GM23338 (cell line): Measurements from ENCODE around the gene TEDC2.

Source experiments
- CREB1 ChIP-seq: fragments of 250-450 bp; sonication (Bioruptor Pico); IDR thresholded peaks from 2 replicates; pipeline ENCODE4 v1.5.0; 2020; ENCODE audit warnings: low read depth, mild to moderate bottlenecking, moderate library complexity
- CTCF ChIP-seq, 2 experiments: fragments of 200-600 bp in 1 of 2; sonication (generic) in 1 of 2; conservative IDR thresholded peaks; 2 replicates each; pipeline versions ENCODE4 v1.5.1 to v1.6.1; 2016 to 2017; ENCODE audit warnings: antibody characterized with exemption in 2 of 2, low read depth in 2 of 2, mild to moderate bottlenecking in 2 of 2, moderate library complexity in 1 of 2
- EZH2 ChIP-seq: fragments of 200-600 bp; sonication (generic); IDR thresholded peaks from one replicate; pipeline ENCODE4 v1.8.0; 2017; ENCODE audit warnings: antibody characterized with exemption, mild to moderate bottlenecking, low read depth; ENCODE audit not compliant: unreplicated experiment
- EZH2phosphoT487 ChIP-seq: fragments of 200-600 bp; sonication (generic); IDR thresholded peaks from one replicate; pipeline ENCODE4 v1.8.1; 2018; ENCODE audit warnings: antibody characterized with exemption; ENCODE audit not compliant: unreplicated experiment
- JUNB ChIP-seq: IDR thresholded peaks from one replicate; pipeline ENCODE4 v1.6.1; 2016; ENCODE audit warnings: antibody characterized with exemption; ENCODE audit not compliant: unreplicated experiment
- NANOG ChIP-seq: IDR thresholded peaks from 2 replicates; pipeline ENCODE4 v1.6.1; 2016; ENCODE audit warnings: antibody characterized with exemption, borderline replicate concordance
- POLR2AphosphoS5 ChIP-seq: IDR thresholded peaks from 2 replicates; pipeline ENCODE4 v1.6.1; 2016; ENCODE audit warnings: antibody characterized with exemption, low read depth
- REST ChIP-seq: IDR thresholded peaks from one replicate; pipeline ENCODE4 v1.6.1; 2018; ENCODE audit warnings: antibody characterized with exemption; ENCODE audit not compliant: unreplicated experiment
- ZNF114 ChIP-seq: fragments of 250-450 bp; sonication (Bioruptor Pico); IDR thresholded peaks from 2 replicates; pipeline ENCODE4 v1.5.0; 2020; ENCODE audit warnings: mild to moderate bottlenecking, moderate library complexity
- ZNF462 ChIP-seq: fragments of 250-450 bp; sonication (Bioruptor Pico); IDR thresholded peaks from 2 replicates; pipeline ENCODE4 v1.5.0; 2020; ENCODE audit warnings: mild to moderate bottlenecking, moderate library complexity
- TF ChIP-seq, protein P1 (sequence below): IDR thresholded peaks from 2 replicates; pipeline ENCODE4 v1.6.1; 2016; ENCODE audit warnings: antibody characterized with exemption

DNA sequence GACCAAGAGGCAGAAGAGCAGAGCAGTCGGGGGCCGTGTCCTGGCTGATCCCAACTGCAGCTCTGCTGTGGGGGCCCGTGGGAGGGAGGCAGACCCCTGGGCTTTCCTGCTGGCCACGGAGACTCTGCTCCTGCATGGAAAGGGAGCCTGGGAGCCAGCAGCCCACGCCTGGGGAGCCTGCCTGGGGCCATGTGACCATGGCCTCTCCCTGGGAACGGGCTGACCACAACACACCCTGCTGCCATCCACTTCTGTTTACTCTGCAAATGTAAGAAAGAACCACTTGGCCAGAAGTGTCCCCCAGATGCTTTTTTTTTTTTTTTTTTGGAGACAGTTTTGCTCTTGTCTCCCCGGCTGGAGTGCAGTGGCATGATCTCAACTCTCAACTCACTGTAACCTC, 2.0 kb upstream of the TEDC2 start:
- TF ChIP-seq CTCF (conservative IDR thresholded peaks at IDR 0.05; ENCODE audit: low read depth in 2 of 2) (no peak), EZH2 (no peak), REST (no peak), JUNB (no peak), ZNF114 (CRISPR knock-in tag) (no peak), POLR2AphosphoS5 (no peak), CREB1 (CRISPR knock-in tag) (no peak), ZNF462 (CRISPR knock-in tag) (no peak), EZH2phosphoT487 (no peak), NANOG (no peak)
- TF ChIP-seq, protein P1, sequence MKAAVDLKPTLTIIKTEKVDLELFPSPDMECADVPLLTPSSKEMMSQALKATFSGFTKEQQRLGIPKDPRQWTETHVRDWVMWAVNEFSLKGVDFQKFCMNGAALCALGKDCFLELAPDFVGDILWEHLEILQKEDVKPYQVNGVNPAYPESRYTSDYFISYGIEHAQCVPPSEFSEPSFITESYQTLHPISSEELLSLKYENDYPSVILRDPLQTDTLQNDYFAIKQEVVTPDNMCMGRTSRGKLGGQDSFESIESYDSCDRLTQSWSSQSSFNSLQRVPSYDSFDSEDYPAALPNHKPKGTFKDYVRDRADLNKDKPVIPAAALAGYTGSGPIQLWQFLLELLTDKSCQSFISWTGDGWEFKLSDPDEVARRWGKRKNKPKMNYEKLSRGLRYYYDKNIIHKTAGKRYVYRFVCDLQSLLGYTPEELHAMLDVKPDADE = no peak
